Stimulated activated naive CD4-positive, alpha-beta T cell treated with Interleukin-2 at 50 U/mL for 16 hours (primary cell): ENCODE data around the gene USB1.

Experiments used
- DNase-seq: peaks from one replicate; lab custom pipeline; 2025; lab: John Stamatoyannopoulos, UW

Gene USB1

DNA sequence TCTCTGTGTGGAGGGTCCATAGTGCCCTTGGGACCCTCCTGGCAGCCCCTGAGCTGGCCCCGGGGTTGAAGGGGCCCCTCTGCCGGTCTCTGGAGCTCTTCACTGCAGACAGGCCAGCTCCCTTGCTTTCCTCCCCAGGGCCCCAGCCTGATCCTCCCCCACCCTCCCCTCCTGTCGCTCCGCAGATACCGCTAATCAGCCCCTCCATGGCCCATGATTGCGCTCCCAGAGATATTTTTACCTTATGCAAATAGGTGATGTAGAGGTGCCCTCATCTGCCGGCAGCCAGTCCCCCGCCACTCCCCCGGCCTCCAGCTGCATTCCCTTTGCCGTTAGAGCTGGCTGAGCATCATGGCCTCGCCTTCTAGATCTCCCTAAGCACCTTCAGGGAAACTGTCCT lies 33.6 kb downstream of the USB1 start:
- no peak for DNase-seq

DNA sequence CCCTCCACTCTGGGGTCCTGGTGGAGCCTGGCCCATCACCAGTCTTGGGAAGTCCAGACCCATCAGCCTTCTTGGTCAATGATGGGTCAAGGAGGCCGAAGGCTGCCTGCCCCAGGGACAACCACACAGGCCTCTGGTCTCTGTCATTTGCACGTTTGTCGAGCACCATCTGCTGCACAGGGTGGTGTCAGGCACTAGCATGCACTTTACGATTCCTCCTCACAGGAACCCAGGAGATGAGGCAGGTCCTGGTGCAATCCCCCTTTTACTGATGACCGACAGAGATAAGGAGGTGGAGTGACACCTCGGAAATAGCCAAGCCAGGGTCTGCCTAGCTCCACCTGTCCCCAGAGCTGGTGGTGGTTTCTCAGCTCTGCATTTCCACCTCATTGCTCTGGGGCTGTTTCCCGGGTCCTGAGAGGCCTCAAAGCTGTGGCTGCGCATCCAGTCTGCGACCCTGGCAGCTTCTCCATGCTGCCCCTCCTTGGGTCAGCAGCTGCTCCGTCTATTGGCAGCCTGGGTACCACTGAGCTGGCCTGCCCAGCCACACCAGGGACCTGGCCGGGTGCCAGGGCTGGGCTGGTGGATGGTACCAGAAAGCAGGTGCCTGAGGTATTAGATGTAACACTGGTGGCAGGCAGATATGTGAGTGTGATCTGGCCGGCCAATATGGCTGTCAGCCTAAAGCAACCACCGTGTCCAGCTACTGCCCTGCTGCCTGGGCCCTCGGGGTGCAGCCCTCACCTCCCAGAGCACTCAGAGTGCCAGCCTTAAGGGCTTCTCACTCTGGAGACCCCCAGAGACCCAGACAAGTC lies 34.4 kb downstream of the USB1 start:
- DNase-seq: no peak

- DNase-seq: no peak
Measured at GRCh38 chr16:58036943-58037342, 35.7 kb downstream of the USB1 start.

- DNase-seq: no peak
Measured at GRCh38 chr16:58037365-58038057, 36.3 kb downstream of the USB1 start.

- no peak for DNase-seq
Measured at GRCh38 chr16:58038219-58038641, 37.0 kb downstream of the USB1 start.

DNA sequence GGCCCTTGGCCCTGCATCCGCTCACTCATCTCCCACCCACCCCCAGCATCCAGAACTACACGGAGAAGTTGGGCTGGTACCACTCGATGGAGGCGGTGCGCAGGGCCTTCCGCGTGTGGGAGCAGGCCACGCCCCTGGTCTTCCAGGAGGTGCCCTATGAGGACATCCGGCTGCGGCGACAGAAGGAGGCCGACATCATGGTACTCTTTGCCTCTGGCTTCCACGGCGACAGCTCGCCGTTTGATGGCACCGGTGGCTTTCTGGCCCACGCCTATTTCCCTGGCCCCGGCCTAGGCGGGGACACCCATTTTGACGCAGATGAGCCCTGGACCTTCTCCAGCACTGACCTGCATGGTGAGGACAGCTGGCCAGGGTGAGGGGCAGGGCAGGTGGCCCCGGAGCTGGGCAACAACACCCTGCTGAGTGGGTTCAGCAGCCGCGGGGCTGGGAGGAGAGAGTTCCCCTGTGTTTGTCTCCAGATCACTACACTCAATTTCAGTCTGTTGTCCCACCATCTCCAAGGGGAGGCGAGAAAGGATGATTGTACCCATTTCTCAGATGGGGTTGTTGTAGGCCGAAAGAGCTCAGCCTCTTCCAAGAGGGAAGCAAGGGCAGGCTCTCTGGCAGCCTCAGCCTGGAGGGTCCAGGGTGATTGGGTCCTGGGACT lies 38.8 kb downstream of the USB1 start:
- no peak for DNase-seq

GRCh38 chr16:58040496-58040846 lies 39.3 kb downstream of the USB1 start:
- no peak for DNase-seq

GRCh38 chr16:58040945-58041627 lies 39.9 kb downstream of the USB1 start:
- no peak for DNase-seq

GRCh38 chr16:58041628-58041955 lies 40.4 kb downstream of the USB1 start:
- DNase-seq: no peak

DNA sequence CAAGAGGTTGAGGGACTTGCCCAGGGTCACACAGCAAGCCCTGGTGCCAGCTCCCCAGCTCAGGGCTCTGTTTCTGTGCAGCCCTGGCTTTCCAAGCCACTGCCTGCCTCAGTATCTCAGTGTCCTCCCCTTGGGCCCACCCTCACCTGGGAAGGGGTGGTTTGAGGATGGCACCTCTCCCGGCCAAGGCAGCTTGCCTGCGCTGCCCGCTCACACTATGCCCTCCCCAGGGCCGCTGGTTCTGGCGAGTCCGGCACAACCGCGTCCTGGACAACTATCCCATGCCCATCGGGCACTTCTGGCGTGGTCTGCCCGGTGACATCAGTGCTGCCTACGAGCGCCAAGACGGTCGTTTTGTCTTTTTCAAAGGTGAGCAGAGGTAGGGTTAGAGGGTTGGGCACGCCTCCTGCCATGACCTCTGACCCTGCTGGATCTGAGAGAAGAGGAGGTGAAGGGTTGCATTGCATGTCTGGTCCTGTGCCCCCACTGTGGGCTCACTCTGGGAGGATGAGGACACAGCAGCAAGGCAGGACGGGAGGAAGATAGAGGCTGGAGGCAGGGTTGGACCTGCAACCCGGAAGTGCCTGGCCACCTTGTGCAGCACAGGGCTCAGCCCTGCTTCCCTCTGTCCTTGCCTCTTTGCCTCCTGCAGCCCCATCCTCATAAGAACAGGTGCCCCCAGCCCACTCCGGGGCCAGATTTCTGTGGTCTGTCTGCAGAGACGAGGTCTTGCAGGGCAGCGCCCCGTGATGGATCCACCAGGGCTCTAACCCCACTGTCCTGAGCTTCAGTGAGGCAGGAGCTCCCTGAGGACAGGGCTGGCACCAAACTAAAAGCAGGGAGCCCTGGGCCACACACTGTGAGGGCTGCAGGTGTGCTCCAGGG lies 41.0 kb downstream of the USB1 start:
- DNase-seq: no peak

DNA sequence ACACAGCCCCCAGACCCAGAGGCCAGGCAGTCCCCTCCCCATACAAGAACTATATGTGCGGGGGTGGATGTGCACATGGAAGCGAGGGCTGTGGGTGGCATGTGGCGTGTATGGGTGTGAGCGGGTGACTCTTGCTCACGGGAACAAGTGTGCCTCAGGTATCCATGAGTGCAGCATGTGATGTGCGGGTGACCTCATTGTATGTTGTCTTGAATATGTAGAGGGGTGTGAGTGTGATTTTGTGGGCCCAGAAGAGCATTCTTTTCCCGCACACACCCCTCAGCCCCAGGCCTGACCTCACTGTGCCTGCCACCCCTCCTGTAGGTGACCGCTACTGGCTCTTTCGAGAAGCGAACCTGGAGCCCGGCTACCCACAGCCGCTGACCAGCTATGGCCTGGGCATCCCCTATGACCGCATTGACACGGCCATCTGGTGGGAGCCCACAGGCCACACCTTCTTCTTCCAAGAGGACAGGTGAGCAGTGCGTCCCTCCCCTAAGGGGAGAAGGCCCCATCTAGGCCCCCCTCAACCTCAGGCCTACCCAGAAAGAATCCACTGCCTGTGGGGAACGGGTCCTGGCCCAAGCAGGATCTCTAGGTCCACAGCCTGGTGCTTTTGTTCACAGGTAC lies 41.8 kb downstream of the USB1 start:
- no peak for DNase-seq

DNA sequence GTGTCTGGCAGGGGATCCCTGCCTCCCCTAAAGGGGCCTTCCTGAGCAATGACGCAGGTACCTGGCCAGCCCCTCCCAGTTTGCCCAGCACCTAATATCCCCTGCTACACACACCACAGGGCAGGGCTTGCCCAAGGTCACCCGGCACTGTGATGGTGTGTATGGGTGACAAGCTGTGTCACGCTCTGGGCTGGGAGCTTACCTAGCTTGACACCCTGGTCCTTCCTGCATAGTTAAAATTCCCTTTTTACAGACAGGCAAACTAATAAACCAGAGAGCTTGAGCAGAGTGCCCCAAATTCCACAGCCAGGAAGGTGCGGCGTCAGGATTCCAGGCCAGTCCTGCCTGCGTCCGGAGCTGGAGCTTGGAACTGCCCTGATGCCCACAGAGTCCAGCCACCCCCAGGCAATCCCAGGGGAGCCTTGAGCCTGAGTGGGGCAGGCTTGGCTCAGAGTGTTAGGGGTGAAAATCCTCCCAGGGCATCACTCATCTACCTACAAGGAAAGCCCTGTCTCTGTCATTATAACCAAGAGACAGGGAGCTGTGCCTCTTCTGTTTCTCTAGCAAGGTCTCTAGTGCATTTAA lies 42.5 kb downstream of the USB1 start:
- DNase-seq: no peak

GRCh38 chr16:58044266-58045019 lies 43.2 kb downstream of the USB1 start:
- DNase-seq: no peak

DNA sequence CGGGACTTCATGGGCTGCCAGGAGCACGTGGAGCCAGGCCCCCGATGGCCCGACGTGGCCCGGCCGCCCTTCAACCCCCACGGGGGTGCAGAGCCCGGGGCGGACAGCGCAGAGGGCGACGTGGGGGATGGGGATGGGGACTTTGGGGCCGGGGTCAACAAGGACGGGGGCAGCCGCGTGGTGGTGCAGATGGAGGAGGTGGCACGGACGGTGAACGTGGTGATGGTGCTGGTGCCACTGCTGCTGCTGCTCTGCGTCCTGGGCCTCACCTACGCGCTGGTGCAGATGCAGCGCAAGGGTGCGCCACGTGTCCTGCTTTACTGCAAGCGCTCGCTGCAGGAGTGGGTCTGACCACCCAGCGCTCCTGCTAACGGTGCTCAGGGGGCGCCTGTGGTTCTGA lies 43.9 kb downstream of the USB1 start:
- no peak for DNase-seq

GRCh38 chr16:58046054-58046881 lies 45.1 kb downstream of the USB1 start:
- DNase-seq: no peak

DNA sequence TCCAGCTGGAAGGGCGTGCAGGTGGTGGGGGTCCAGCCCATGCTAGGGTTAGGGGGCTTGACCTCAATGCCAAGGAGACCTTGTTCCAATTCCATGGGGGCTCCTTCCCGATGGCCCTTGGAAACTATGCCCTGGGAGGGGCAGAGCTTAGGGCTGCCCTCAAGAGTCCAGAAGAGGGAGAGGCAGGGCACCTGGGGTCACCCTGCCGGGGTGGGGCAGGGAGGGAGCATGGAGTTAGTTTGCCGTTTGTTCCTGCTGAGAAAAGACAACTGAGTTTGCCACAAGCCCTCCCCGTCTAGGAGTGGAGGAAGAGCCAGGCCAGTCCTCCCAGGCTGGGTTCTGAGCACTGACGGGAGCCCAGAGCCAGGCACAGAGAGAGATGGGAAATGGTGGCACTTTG lies 45.7 kb downstream of the USB1 start:
- no peak for DNase-seq

DNA sequence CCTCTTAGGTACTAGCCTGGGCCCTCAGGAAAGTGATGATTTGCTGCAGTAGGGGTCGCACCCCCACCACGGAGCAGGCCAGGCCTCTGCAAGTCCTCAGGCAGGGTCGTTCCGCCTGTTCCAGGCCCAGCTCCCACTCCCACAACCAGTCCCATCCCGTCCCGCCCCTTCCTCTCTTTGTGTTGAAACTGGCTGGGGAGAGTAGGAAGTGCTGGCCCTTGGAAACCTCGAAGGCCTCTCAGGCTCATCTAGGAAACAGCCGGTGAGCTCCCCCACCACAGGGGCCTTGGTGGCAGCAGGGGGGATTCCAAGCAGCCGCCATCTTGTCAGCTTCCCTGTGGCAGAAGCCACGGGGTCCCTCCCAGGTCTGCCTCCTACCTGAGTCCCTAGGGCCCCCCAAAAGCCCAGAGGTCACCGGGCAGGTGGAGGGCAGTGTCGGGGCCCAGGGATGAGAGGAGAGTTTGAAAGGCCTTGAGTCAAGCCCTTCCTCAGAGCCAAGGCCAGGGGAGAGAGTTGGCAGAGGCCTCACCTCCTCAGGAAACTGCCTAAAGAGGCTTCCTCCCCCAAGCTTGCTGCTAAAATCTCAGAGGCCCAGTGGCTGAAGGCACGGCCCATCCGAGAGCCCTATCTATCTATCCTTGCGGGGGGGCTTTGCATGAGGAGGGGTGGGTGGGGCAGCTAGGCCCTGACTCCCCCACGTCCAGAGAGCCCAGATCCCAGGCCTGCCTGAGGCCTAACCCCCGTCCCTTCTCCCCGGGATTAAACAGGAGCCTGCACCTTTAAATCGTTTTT lies 46.5 kb downstream of the USB1 start:
- DNase-seq: no peak

GRCh38 chr16:58048494-58049231 lies 47.5 kb downstream of the USB1 start:
- DNase-seq: no peak
